ENCODE results near the gene PRKN.
"Not testable (repeated sequence)": the region's sequence is repeated elsewhere in the genome, so short reads cannot be mapped to it uniquely, and the experiment has no call there.

The PRKN gene

GRCh38 chr6:161833099-161833860 is 894.3 kb downstream of the PRKN start:
- TF ChIP-seq, protein P1, sequence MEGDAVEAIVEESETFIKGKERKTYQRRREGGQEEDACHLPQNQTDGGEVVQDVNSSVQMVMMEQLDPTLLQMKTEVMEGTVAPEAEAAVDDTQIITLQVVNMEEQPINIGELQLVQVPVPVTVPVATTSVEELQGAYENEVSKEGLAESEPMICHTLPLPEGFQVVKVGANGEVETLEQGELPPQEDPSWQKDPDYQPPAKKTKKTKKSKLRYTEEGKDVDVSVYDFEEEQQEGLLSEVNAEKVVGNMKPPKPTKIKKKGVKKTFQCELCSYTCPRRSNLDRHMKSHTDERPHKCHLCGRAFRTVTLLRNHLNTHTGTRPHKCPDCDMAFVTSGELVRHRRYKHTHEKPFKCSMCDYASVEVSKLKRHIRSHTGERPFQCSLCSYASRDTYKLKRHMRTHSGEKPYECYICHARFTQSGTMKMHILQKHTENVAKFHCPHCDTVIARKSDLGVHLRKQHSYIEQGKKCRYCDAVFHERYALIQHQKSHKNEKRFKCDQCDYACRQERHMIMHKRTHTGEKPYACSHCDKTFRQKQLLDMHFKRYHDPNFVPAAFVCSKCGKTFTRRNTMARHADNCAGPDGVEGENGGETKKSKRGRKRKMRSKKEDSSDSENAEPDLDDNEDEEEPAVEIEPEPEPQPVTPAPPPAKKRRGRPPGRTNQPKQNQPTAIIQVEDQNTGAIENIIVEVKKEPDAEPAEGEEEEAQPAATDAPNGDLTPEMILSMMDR (IDR thresholded peaks at IDR 0.05; ENCODE audit: low read length, missing control alignments): no peak
- DNase-seq (ENCODE audit: low read depth): no peak
- H3K4me3 ChIP-seq (replicated peaks; ENCODE audit: low read depth, low read length): no peak overlapping the region

DNA sequence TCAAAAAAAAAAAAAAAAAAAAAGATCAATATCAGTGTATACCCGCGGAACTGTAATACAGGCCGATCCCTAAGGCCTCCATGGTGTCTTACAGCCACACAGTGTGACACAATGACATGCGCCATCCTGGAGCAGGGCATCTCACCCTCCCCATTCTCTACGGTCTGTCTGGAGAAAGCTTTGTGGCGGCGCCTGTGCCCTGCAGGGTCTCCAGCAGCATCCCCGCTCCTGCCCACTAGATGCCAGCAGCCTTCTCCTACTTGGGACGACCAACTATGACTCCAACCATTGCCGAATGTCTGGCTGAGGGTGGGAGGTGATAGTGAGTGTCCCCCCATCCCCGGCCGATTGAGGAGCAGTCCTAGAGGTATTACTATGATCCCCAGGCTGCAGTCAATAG is 894.9 kb downstream of the PRKN start:
- no peak for DNase-seq (ENCODE audit: low read depth)
- TF ChIP-seq, protein P1 (IDR thresholded peaks at IDR 0.05; ENCODE audit: low read length, missing control alignments): no peak
- H3K4me3 ChIP-seq (replicated peaks; ENCODE audit: low read depth, low read length): no peak overlapping the region

GRCh38 chr6:161830866-161831616 is 896.5 kb downstream of the PRKN start:
- H3K4me3 ChIP-seq (replicated peaks; ENCODE audit: low read depth, low read length): no peak overlapping the region
- TF ChIP-seq, protein P1 (IDR thresholded peaks at IDR 0.05; ENCODE audit: low read length, missing control alignments): no peak
- DNase-seq (ENCODE audit: low read depth): no peak

- TF ChIP-seq, protein P1 (IDR thresholded peaks at IDR 0.05; ENCODE audit: low read length, missing control alignments): no peak
- no peak for DNase-seq (ENCODE audit: low read depth)
- no peak overlapping the region for H3K4me3 ChIP-seq (replicated peaks; ENCODE audit: low read depth, low read length)
These were observed 898.3 kb downstream of the PRKN start for GRCh38 chr6:161829291-161829729.

DNA sequence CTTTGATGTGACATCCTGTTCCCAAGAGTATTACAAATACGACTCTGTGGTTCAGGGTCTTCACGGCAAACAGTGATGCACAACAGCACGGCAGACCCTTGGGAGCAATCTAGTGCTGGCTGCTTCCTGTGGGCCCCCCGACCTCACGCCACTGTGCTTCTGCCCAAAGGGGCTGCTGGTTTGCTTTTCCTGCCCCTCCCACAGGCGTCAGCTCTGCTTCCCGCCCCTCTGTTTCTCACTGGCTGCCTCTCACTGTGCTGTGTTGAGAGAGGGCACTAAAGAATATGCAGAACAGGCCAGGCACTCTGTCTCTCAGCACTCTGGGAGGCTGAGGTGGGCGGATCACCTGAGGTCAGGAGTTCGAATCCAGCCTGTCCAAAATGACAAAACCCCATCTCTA is 899.2 kb downstream of the PRKN start:
- DNase-seq (ENCODE audit: low read depth): no peak
- no peak overlapping the region for H3K4me3 ChIP-seq (replicated peaks; ENCODE audit: low read depth, low read length)
- TF ChIP-seq, protein P1 (IDR thresholded peaks at IDR 0.05; ENCODE audit: low read length, missing control alignments): no peak

- TF ChIP-seq, protein P1 (IDR thresholded peaks at IDR 0.05; ENCODE audit: low read length, missing control alignments): no peak
- no peak overlapping the region for H3K4me3 ChIP-seq (replicated peaks; ENCODE audit: low read depth, low read length)
- no peak for DNase-seq (ENCODE audit: low read depth)
These were observed 901.1 kb downstream of the PRKN start for GRCh38 chr6:161826512-161826911.

DNA sequence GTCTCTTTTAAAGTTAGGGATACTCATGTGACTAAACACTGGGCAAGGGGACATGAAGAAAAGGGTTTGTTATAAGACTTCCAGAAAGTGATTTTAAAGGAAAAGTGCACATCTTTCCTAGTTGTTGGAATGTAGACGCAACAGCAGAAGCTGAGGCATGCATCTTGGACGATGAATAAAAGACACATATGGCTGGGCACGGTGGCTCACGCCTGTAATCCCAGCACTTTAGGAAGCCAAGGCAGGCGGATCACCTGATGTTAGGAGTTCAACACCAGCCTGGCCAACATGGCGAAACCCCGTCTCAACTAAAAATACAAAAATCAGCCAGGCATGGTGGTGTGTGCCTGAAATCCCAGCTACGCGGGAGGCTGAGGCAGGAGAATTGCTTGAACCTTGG is 905.4 kb downstream of the PRKN start:
- not testable (repeated sequence) for DNase-seq (ENCODE audit: low read depth); H3K4me3 ChIP-seq (replicated peaks; ENCODE audit: low read depth, low read length)
